ENCODE measurements around the gene TBK1.

Gene TBK1

GRCh38 chr12:64450711-64451486 is 1.0 kb upstream of the TBK1 start:
- H3K4me3 ChIP-seq (ENCODE audit: low read length): peak overlapping the region; percentile 88
- no peak for TF ChIP-seq CTCF (IDR thresholded peaks at IDR 0.05; ENCODE audit: insufficient read depth, low read depth, low read length, missing control alignments)
- peak; percentile 13 for DNase-seq (ENCODE audit: low read depth)

GRCh38 chr12:64452559-64453329 is 824 bp downstream of the TBK1 start:
- H3K4me3 ChIP-seq (ENCODE audit: low read length): peak overlapping the region; percentile 88
- DNase-seq (ENCODE audit: low read depth): peak; percentile 96
- TF ChIP-seq CTCF (IDR thresholded peaks at IDR 0.05; ENCODE audit: insufficient read depth, low read depth, low read length, missing control alignments): no peak

GRCh38 chr12:64455506-64455905 is 3.6 kb downstream of the TBK1 start:
- H3K4me3 ChIP-seq (ENCODE audit: low read length): no peak overlapping the region
- DNase-seq (ENCODE audit: low read depth): no peak
- no peak for TF ChIP-seq CTCF (IDR thresholded peaks at IDR 0.05; ENCODE audit: insufficient read depth, low read depth, low read length, missing control alignments)

- DNase-seq (ENCODE audit: low read depth): no peak
- TF ChIP-seq CTCF (IDR thresholded peaks at IDR 0.05; ENCODE audit: insufficient read depth, low read depth, low read length, missing control alignments): no peak
- H3K4me3 ChIP-seq (ENCODE audit: low read length): no peak overlapping the region
Observed at GRCh38 chr12:64456119-64456518, 4.2 kb downstream of the TBK1 start.

- H3K4me3 ChIP-seq (ENCODE audit: low read length): no peak overlapping the region
- TF ChIP-seq CTCF (IDR thresholded peaks at IDR 0.05; ENCODE audit: insufficient read depth, low read depth, low read length, missing control alignments): no peak
- DNase-seq (ENCODE audit: low read depth): no peak
Observed at GRCh38 chr12:64457032-64457431, 5.1 kb downstream of the TBK1 start.

GRCh38 chr12:64457466-64457865 is 5.5 kb downstream of the TBK1 start:
- H3K4me3 ChIP-seq (ENCODE audit: low read length): no peak overlapping the region
- TF ChIP-seq CTCF (IDR thresholded peaks at IDR 0.05; ENCODE audit: insufficient read depth, low read depth, low read length, missing control alignments): no peak
- DNase-seq (ENCODE audit: low read depth): no peak

Data from epithelial cell of esophagus (primary cell).